Neutrophil (primary cell): Measurements from ENCODE around the gene GABBR2.

ENCODE experiments used
- H3K27ac ChIP-seq: fragments of 200-600 bp; sonication (generic); 2 replicates; pipeline ENCODE4 v1.5.1; 2016; ENCODE audit warnings: mild to moderate bottlenecking, moderate library complexity
- H3K27me3 ChIP-seq: fragments of 200-600 bp; sonication (generic); 2 replicates; pipeline ENCODE4 v1.6.0; 2016; ENCODE audit warnings: mild to moderate bottlenecking
- H3K36me3 ChIP-seq: fragments of 200-600 bp; sonication (generic); 2 replicates; pipeline ENCODE4 v1.5.1; 2017
- H3K4me1 ChIP-seq, 2 experiments: fragments of 200-600 bp in 1 of 2; sonication (generic) in 1 of 2; 1 replicate in 1 of 2; 2 replicates in 1 of 2; pipeline versions ENCODE4 v1.5.1 to v1.6.1; 2013 to 2016; ENCODE audit warnings: low read depth in 1 of 2, low read length in 1 of 2, mild to moderate bottlenecking in 1 of 2, moderate library complexity in 1 of 2; ENCODE audit not compliant: control insufficient read depth in 1 of 2, insufficient read depth in 1 of 2
- H3K4me3 ChIP-seq, 2 experiments: fragments of 200-600 bp in 1 of 2; sonication (generic) in 1 of 2; 1 replicate in 1 of 2; 2 replicates in 1 of 2; pipeline ENCODE4 v1.5.1; 2013 to 2016; ENCODE audit warnings: low read depth in 1 of 2, low read length in 1 of 2, mild to moderate bottlenecking in 1 of 2, moderate library complexity in 1 of 2
- H3K9me3 ChIP-seq: fragments of 200-600 bp; sonication (generic); 2 replicates; pipeline ENCODE4 v1.5.1; 2016
- CTCF ChIP-seq: fragments of 200-600 bp; sonication (generic); IDR thresholded peaks from 2 replicates; pipeline ENCODE4 v1.5.1; 2016; ENCODE audit warnings: antibody characterized with exemption

Gene GABBR2

GRCh38 chr9:98326459-98327248 is 382.1 kb downstream of the GABBR2 start:
- no peaks in the 10 kb centered on the region for H3K36me3 ChIP-seq
- H3K4me3 ChIP-seq, result no peak overlapping the region
- no peak for TF ChIP-seq CTCF
- no peaks in the 10 kb centered on the region for H3K9me3 ChIP-seq
- H3K4me1 ChIP-seq, result no peaks in the 10 kb centered on the region
- H3K27ac ChIP-seq, result no peak overlapping the region
- H3K27me3 ChIP-seq, result peaks cover 14% of the 10 kb centered on the region

- no peak overlapping the region for H3K27ac ChIP-seq
- no peaks in the 10 kb centered on the region for H3K36me3 ChIP-seq
- no peak for TF ChIP-seq CTCF
- H3K4me1 ChIP-seq, result no peaks in the 10 kb centered on the region
- H3K9me3 ChIP-seq, result no peaks in the 10 kb centered on the region
- no peak overlapping the region for H3K4me3 ChIP-seq
- peaks cover 6% of the 10 kb centered on the region for H3K27me3 ChIP-seq
Measured at GRCh38 chr9:98324801-98325200, 383.9 kb downstream of the GABBR2 start.

- Histone ChIP-seq H3K27me3 (no peaks in the 10 kb centered on the region), H3K4me1 (no peaks in the 10 kb centered on the region), H3K9me3 (no peaks in the 10 kb centered on the region), H3K27ac (no peak overlapping the region), H3K4me3 (no peak overlapping the region), H3K36me3 (no peaks in the 10 kb centered on the region)
- no peak for TF ChIP-seq CTCF
Measured at GRCh38 chr9:98323831-98324135, 385.0 kb downstream of the GABBR2 start.

GRCh38 chr9:98323051-98323830 is 385.5 kb downstream of the GABBR2 start:
- H3K4me1 ChIP-seq, result no peaks in the 10 kb centered on the region
- H3K36me3 ChIP-seq, result no peaks in the 10 kb centered on the region
- no peaks in the 10 kb centered on the region for H3K9me3 ChIP-seq
- H3K4me3 ChIP-seq, result no peak overlapping the region
- no peaks in the 10 kb centered on the region for H3K27me3 ChIP-seq
- no peak for TF ChIP-seq CTCF
- H3K27ac ChIP-seq, result no peak overlapping the region

GRCh38 chr9:98321269-98321668 is 387.5 kb downstream of the GABBR2 start:
- H3K4me3 ChIP-seq, result no peak overlapping the region
- H3K9me3 ChIP-seq, result no peaks in the 10 kb centered on the region
- H3K36me3 ChIP-seq, result no peaks in the 10 kb centered on the region
- H3K4me1 ChIP-seq, result no peaks in the 10 kb centered on the region
- no peak overlapping the region for H3K27ac ChIP-seq
- TF ChIP-seq CTCF, result no peak
- no peaks in the 10 kb centered on the region for H3K27me3 ChIP-seq
